Measurements from ENCODE around the gene ELAVL4.

ELAVL4 gene

DNA sequence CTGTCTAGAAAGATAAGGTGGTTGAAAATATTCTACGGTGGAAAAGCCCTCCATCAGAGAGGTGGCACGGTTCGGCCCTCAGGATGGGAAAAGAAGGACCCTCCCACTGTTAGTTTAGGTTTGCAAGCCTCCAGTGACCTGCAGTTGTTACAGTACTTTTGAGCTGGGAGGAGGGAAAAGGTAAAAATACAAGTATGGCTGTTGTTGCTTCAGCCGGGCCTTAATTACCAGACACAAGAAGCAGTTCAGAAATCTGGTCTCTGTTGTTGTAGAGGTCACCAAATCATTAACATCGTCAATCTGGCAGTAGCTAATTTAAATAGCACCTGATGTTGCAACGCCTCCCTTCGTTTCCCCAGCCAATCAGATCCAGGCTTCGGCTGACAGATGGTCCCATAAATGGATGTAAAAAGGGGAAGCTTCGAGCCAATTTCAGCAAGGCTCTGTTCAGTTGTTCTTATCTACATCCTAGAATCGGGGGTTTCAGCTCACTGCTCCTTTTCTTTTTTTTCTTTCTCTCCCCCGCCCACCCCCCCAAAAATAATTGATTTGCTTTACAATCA, at the start of gene ELAVL4:
ELAVL4 (plus strand) TSS at position 424 of the 563 bp plus-strand sequence. CDS start 270 bp downstream, outside the sequence.
- TF ChIP-seq GATA2 (IDR thresholded peaks at IDR 0.05; ENCODE audit: low read depth, low read length), result peak; percentile 63
- no peak for TF ChIP-seq GATA3 (IDR thresholded peaks at IDR 0.05; ENCODE audit: low read depth, low read length)

DNA sequence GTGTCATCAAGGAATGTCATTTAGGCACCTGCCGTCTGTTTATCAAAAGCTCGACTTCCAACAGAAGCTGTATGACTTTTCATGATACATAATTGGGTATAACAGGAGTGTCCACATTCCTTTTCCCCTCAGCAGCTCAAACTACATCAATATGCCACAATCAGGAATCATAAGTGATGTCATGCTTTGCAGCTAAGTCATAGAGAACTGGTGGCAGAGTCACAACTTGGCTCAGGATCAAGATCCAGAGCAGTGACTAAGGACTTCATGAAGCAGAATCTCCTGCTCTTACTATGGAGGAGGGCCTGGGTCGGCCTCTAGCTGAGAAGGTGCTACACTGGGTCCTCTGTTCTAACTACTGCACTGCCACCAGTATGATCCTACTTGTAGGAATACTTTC, 48.4 kb upstream of the ELAVL4 start:
- TF ChIP-seq GATA2 (IDR thresholded peaks at IDR 0.05; ENCODE audit: low read depth, low read length), result no peak
- no peak for TF ChIP-seq GATA3 (IDR thresholded peaks at IDR 0.05; ENCODE audit: low read depth, low read length)

DNA sequence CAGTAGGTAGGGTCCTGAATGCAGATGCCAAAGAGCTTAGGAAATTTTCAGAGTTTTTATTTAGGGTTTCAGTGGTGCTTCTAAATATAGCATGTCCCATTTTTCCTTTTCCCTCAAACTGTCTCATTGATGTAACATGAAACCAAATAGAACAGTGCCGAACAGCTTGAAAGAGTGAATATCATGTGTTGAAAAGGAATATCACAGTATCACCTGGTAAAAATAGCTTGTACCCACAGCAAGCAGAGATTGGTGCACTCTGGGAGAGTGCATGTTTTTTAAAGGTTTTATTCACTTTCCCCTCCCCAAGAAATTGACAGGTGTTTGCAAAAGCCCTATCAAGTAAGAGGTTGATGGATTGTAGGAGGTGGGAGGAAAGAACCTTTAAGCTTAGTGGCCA, 41.9 kb upstream of the ELAVL4 start:
- no peak for TF ChIP-seq GATA2 (IDR thresholded peaks at IDR 0.05; ENCODE audit: low read depth, low read length)
- no peak for TF ChIP-seq GATA3 (IDR thresholded peaks at IDR 0.05; ENCODE audit: low read depth, low read length)

DNA sequence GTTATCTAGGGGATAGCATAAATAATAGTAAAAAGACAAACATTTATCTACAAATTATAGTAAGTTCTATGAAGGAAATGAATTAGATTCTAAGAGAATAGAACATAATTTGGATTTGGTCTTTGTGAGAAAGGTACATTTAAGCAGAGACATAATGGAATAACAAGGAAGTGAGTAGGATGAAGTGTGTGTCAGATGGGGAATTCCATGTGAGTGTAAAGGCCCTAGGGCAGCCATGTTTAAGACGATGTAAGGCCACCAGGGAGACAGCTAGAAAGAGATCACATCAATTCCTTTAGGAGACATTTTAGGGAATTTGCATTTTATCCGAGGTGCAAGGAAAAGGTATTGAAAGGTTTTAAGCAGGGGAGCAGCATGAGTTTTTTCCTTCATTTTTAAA, 33.8 kb upstream of the ELAVL4 start:
- TF ChIP-seq GATA3 (IDR thresholded peaks at IDR 0.05; ENCODE audit: low read depth, low read length), result no peak

DNA sequence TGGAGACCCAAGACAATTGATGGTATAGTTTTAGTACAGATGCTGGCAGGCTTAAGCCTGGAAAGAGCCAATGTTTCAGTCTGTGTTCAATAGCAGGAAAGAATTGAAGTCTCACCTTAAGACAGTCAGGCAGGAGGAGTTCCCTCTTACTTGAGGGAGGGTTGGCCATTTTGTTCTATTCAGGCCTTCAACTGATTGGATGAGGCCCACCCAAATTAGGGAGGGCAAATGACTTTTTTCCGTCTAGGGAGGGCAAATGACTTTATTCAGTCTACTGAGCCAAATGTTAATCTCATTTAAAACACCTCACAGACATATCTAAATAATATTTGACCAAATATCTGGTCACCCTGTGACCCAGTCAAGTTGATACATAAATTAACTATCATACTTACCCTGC, 31.4 kb upstream of the ELAVL4 start:
- TF ChIP-seq GATA2 (IDR thresholded peaks at IDR 0.05; ENCODE audit: low read depth, low read length) (no peak), GATA3 (IDR thresholded peaks at IDR 0.05; ENCODE audit: low read depth, low read length) (no peak)

DNA sequence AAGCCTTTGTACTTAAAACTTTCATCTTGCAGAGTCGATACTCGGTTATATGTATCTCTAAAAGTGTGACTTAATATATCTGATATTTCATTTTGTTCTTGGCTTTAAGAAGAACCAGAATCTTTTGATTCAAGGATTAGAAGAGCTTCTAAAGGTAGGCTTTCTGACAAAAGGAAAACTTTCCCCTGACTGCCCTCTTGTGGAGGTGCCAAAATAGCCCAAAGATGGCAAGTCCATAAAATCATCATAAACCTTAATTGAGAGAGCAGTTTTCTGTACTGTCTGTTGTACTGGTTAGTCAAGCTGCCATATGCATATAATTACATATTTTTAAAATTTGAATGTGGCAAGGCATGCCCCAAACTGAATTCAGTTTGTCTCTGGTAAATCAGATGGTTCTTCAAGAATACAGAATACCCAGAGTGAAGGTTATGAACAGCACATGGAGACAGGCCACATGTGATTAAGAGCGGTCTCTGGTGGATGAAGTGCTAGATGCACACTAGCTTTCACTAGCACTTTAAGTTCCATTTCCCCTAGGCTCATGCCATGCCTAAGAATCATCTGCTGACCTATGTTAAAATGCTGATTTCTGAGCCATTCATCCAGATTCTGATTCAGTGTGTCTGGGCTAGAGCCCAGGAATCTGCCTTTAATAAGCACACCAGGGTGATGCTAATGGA, 27.7 kb upstream of the ELAVL4 start:
- TF ChIP-seq GATA2 (IDR thresholded peaks at IDR 0.05; ENCODE audit: low read depth, low read length), result no peak
- TF ChIP-seq GATA3 (IDR thresholded peaks at IDR 0.05; ENCODE audit: low read depth, low read length), result no peak

DNA sequence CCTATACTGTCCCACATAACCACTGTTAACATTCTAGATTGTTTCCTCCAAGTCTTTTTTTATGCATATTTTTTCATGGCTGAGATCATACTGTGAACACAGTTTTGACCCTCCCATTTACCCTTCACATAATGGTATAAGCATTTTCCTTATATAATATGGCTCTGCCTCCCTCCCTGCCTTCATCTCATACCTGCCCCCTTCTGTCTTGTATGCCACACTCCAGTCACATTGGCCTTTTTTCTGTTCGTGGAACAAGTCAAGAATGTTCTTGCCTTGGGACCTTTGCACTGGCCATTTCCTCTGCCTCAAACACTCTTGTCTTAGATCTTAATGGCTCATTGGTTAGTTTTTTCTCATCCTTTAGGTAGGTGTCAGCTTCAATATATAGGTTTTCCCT, 24.3 kb upstream of the ELAVL4 start:
- TF ChIP-seq GATA2 (IDR thresholded peaks at IDR 0.05; ENCODE audit: low read depth, low read length) (no peak), GATA3 (IDR thresholded peaks at IDR 0.05; ENCODE audit: low read depth, low read length) (no peak)

DNA sequence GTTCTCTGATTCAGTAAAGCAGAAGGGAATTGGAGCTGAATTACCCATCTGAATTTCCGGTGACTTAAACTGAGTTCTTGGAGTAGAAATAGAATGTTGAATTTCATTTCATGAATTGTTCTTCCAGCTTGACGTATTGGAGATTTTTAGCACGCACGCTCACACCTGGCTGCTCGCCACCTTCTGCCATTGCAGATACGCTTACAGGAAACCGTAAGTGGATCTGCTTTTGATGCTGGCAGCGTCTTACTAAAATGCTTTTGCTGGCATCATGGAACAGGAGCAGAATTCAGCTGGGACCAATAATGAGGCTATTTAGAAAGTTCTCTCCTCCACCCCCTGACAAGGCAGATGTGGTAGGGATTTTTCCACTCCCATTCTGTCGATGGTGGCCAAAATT, 17.7 kb upstream of the ELAVL4 start:
- TF ChIP-seq GATA3 (IDR thresholded peaks at IDR 0.05; ENCODE audit: low read depth, low read length) (no peak), GATA2 (IDR thresholded peaks at IDR 0.05; ENCODE audit: low read depth, low read length) (no peak)

DNA sequence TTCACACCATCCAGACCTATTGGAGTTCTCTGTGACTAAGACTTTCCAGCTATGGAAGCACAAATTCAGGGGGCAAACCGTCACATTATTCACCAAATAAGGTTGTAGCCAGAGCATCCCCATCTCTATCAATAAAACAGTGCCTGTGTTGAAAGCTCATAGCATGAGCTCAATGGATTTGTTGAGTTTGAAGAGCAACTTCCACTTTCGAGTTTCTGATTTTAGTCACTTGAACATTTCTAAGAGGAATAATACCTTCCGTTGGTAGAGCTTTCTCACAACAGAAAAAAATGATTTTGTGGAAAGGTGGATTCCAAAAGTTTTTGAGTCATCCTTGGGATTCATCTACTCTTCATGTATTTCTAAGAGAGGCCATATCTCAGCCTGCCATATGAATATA, 13.0 kb upstream of the ELAVL4 start:
- TF ChIP-seq GATA2 (IDR thresholded peaks at IDR 0.05; ENCODE audit: low read depth, low read length), result no peak
- TF ChIP-seq GATA3 (IDR thresholded peaks at IDR 0.05; ENCODE audit: low read depth, low read length), result no peak

DNA sequence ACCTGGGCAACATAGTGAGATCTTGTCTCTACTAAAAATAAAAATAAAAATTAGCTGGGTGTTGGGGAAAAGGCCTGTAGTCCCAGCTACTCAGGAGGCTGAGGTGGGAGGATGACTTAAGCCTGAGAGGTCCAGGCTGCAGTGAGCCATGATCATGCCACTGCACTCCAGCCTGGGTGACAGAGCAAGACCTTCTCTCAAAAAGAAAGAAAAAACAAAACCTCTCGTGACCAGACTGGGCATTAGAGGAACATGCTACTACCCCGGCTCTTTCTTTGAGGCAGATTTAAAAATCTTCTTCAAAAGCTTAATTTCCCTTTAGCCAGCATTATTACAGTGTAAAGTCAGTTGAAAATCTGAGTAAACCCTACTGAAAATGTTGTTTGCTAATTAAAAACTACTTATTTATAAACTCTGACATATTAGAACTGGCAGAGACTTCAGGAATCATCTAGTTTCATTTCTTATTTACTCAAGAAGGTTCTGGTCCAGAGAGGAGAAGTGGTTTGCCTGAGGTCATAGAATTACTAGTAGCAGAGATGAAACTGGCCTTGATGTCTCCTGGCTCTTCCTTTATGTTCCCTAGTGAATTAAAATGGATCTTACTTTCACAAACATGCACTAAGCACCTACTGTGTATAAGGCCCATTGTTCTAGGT, 11.6 kb upstream of the ELAVL4 start:
- no peak for TF ChIP-seq GATA3 (IDR thresholded peaks at IDR 0.05; ENCODE audit: low read depth, low read length)
- no peak for TF ChIP-seq GATA2 (IDR thresholded peaks at IDR 0.05; ENCODE audit: low read depth, low read length)

DNA sequence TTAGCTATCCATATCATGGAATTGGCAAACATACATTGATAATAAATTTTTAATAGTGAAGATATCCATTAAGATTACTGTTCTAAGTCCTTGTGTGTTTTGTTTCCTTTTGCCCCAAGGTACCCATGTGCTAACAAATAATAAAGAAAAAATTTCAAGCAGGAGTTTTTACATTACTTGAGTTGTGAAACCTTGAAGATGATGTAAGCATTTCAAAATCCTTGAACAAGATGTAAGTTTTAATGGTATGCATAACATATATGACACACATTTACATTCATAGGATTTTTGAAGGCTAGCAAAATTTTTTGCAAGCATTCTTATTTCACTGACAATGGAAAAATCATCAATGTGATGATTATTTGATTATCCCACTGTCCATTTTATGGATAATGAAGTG, 10.9 kb upstream of the ELAVL4 start:
- no peak for TF ChIP-seq GATA2 (IDR thresholded peaks at IDR 0.05; ENCODE audit: low read depth, low read length)
- TF ChIP-seq GATA3 (IDR thresholded peaks at IDR 0.05; ENCODE audit: low read depth, low read length), result no peak

DNA sequence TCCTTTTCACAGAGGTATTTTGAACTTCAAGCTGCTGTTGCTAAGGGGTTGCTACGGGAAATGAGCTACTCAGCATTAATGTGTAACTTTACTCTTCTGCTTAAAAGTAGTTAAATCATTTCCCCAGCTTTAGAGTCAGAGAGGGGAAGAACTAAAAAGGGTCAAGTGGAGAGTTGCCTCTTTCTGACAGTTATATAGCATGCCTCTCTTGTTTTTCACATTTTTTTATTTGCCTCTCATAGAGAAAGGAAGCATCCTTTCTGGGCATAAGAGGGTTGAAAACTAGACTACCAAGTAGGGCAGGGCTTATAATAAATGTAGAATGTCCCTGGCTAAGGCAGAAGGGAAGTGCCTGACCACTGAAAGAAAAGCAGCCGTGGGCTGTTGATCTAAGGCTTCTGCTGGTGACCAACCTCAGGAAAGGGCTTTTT, 10.1 kb upstream of the ELAVL4 start:
- TF ChIP-seq GATA3 (IDR thresholded peaks at IDR 0.05; ENCODE audit: low read depth, low read length) (no peak), GATA2 (IDR thresholded peaks at IDR 0.05; ENCODE audit: low read depth, low read length) (no peak)

DNA sequence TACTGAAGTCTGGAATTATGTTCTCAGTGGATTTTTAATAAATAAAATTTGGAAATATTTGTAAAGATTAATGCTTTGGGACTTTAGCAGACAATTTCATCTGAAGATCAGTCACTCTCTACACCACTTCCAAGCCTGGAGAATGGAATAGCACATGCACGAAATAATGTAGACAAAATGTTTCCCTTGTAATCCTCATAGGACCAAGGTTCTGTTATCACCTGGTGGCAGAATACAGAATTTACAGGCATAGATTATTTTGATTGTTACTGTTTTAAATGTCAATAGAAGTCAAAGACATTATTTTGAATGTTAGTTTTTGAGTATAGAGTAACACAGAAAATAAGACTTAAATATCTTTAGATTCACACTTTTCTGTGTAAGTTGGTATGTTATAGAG, 9.1 kb upstream of the ELAVL4 start:
- TF ChIP-seq GATA2 (IDR thresholded peaks at IDR 0.05; ENCODE audit: low read depth, low read length), result no peak

DNA sequence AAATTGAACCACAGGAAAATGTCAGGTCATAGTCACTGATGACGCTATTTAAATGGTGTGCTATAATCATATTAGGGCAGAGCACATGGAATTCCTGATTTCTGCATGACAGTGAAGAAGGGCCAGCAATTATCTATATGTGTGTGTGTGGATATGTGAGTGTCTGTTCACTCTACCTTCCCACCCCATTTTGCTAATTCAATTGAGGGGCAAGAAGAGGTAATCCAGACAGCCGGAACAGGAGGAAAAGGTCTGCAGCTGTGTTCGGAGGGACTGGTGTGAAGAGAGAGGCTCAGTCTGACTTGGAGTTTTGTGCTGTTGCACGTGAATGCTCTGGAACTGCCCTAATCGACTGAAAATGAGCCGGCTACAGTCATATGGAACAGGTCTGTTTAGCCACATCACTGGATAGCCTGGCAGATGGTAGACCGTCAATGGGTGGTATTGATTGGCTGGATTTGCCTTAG, 5.1 kb upstream of the ELAVL4 start:
- TF ChIP-seq GATA3 (IDR thresholded peaks at IDR 0.05; ENCODE audit: low read depth, low read length), result no peak
- peak; percentile 60 for TF ChIP-seq GATA2 (IDR thresholded peaks at IDR 0.05; ENCODE audit: low read depth, low read length)

DNA sequence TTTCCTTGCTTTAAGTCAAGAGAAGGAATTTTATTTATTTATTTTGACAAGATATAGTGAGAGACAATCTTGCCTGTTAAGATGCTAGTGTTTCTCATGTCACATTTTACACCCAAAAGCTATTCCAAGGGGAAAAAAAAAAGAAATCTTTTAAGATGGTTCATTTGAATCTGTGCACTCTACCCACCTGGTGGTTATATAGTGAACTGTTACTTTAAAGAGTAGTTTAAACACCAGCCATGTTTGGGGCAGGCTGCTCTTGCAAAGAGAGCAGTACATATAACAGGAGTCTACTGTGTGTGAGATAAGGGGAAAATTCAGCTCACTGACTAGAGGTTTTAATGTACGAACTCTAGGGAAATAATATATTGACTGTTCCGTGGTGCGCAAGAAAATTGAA, 3.3 kb upstream of the ELAVL4 start:
- no peak for TF ChIP-seq GATA2 (IDR thresholded peaks at IDR 0.05; ENCODE audit: low read depth, low read length)
- no peak for TF ChIP-seq GATA3 (IDR thresholded peaks at IDR 0.05; ENCODE audit: low read depth, low read length)

All from SH-SY5Y (cell line).